Panc1 (cell line): ENCODE results near the gene PRKG1.

Source experiments
- POLR2AphosphoS5 ChIP-seq: IDR thresholded peaks from 2 replicates; pipeline ENCODE4 v1.6.1; 2012; ENCODE audit warnings: mild to moderate bottlenecking, low read depth, low read length, moderate library complexity
- SIN3A ChIP-seq: IDR thresholded peaks from 2 replicates; pipeline ENCODE4 v1.6.1; 2012; ENCODE audit warnings: low read depth, mild to moderate bottlenecking, low read length, moderate library complexity, borderline replicate concordance; ENCODE audit not compliant: insufficient read depth
- TF ChIP-seq, protein P1 (sequence below): fragments of 450-650 bp; IDR thresholded peaks from 2 replicates; pipeline ENCODE4 v1.5.1; 2017; ENCODE audit warnings: mild to moderate bottlenecking

DNA sequence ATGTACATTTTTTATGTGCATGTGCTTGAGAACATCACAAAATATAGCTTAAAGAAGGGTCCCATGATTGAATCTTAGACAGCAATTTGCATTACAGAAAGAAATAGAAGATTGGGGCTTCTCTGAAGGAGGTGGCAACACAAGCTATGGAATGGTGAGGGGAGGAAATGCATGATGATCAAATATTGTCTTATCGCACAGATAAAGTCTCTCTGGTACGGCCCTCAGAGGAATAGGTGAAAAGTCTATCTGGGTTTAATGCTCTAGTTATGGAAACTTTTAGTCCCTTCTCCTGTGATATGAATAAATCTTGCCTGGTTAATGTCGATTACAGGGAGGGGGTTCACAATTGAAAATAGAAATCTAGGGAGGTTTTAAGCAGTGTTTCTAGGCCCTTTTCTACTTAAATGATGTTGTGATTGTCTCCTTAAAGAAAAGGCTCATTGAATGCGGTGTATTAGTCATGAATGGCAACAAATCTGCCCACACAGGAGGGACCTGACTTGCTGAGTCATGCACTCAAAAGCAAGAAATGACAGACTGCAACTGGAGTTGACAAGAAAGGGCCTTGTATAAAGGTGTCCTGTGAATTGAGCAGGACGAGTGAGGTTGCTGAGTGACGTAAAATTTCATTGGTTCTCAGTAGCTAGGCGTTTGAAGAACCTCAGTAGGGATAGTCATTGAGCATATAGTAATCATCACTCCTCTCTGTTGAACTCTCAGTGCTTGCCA lies 758.5 kb downstream of the PRKG1 start:
- TF ChIP-seq, protein P1, sequence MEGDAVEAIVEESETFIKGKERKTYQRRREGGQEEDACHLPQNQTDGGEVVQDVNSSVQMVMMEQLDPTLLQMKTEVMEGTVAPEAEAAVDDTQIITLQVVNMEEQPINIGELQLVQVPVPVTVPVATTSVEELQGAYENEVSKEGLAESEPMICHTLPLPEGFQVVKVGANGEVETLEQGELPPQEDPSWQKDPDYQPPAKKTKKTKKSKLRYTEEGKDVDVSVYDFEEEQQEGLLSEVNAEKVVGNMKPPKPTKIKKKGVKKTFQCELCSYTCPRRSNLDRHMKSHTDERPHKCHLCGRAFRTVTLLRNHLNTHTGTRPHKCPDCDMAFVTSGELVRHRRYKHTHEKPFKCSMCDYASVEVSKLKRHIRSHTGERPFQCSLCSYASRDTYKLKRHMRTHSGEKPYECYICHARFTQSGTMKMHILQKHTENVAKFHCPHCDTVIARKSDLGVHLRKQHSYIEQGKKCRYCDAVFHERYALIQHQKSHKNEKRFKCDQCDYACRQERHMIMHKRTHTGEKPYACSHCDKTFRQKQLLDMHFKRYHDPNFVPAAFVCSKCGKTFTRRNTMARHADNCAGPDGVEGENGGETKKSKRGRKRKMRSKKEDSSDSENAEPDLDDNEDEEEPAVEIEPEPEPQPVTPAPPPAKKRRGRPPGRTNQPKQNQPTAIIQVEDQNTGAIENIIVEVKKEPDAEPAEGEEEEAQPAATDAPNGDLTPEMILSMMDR = no peak
- no peak for TF ChIP-seq SIN3A
- no peak for TF ChIP-seq POLR2AphosphoS5
